GM23338 (cell line): Measurements from ENCODE around the gene SLC2A14. TPM values are rescaled to one million over a fixed set of nuclear protein-coding genes. Genes with fewer than 3 reads are reported as not detected.

ENCODE experiments used
- ATAC-seq: fragments of 200-7000 bp; cut with Tn5 transposase; 3 replicates; pipeline ENCODE4 v1.9.1; 2020
- DNase-seq: peaks from one replicate; pipeline ENCODE4 v3.0.0-alpha.2; 2015; ENCODE audit warnings: low spot score
- H2AFZ ChIP-seq: fragments of 200-600 bp; sonication (generic); 2 replicates; pipeline ENCODE4 v1.8.0; 2016; ENCODE audit warnings: antibody characterized with exemption, mild to moderate bottlenecking, moderate library complexity
- H3F3A ChIP-seq: fragments of 200-600 bp; sonication (generic); replicated peaks from 2 replicates; pipeline ENCODE4 v1.8.0; 2017; ENCODE audit warnings: antibody characterized with exemption, mixed run types, low read depth
- H3K27ac ChIP-seq: fragments of 200-600 bp; sonication (generic); 2 replicates; pipeline ENCODE4 v1.6.1; 2016; ENCODE audit warnings: low read depth
- H3K27me3 ChIP-seq: fragments of 200-600 bp; sonication (generic); 2 replicates; pipeline ENCODE4 v1.8.0; 2016; ENCODE audit warnings: mild to moderate bottlenecking, mixed run types, moderate library complexity; ENCODE audit not compliant: insufficient read depth
- H3K36me3 ChIP-seq: fragments of 200-600 bp; sonication (generic); 2 replicates; pipeline ENCODE4 v1.8.0; 2016; ENCODE audit warnings: mild to moderate bottlenecking; ENCODE audit not compliant: insufficient read depth
- H3K4me1 ChIP-seq: fragments of 200-600 bp; sonication (generic); 2 replicates; pipeline ENCODE4 v1.8.0; 2016; ENCODE audit warnings: mild to moderate bottlenecking, moderate library complexity; ENCODE audit not compliant: insufficient read depth
- H3K4me2 ChIP-seq: fragments of 200-600 bp; sonication (generic); 2 replicates; pipeline ENCODE4 v1.7.1; 2017; ENCODE audit warnings: mixed run types
- H3K4me3 ChIP-seq: fragments of 200-600 bp; sonication (generic); 2 replicates; pipeline ENCODE4 v1.6.1; 2016; ENCODE audit warnings: mixed run types
- H3K79me2 ChIP-seq: fragments of 200-600 bp; sonication (generic); replicated peaks from 2 replicates; pipeline ENCODE4 v1.8.0; 2017; ENCODE audit warnings: mild to moderate bottlenecking; ENCODE audit not compliant: insufficient read depth
- H3K9me2 ChIP-seq: fragments of 200-600 bp; sonication (generic); 2 replicates; pipeline ENCODE4 v1.8.0; 2017; ENCODE audit not compliant: insufficient read depth
- H4K20me1 ChIP-seq: fragments of 200-600 bp; sonication (generic); replicated peaks from 2 replicates; pipeline ENCODE4 v1.8.0; 2017; ENCODE audit warnings: mild to moderate bottlenecking; ENCODE audit not compliant: insufficient read depth
- H3K27ac Mint-ChIP-seq: 2 replicates; pipeline ENCODE4 v1.8.0; 2020; ENCODE audit warnings: inconsistent platforms, mild to moderate bottlenecking, moderate library complexity, mixed read lengths
- H3K27me3 Mint-ChIP-seq: 3 replicates; pipeline ENCODE4 v1.8.0; 2022; ENCODE audit warnings: low read depth, mild to moderate bottlenecking, moderate library complexity, mixed read lengths, inconsistent platforms; ENCODE audit not compliant: insufficient read depth, poor library complexity
- H3K36me3 Mint-ChIP-seq: 3 replicates; pipeline ENCODE4 v1.8.0; 2021; ENCODE audit warnings: low read depth, mild to moderate bottlenecking, inconsistent platforms, moderate library complexity, mixed read lengths
- H3K4me1 Mint-ChIP-seq: 3 replicates; pipeline ENCODE4 v1.8.0; 2020; ENCODE audit warnings: mild to moderate bottlenecking, inconsistent platforms, mixed read lengths
- H3K4me3 Mint-ChIP-seq: 3 replicates; pipeline ENCODE4 v1.8.0; 2021; ENCODE audit warnings: moderate library complexity, mild to moderate bottlenecking, inconsistent platforms, mixed read lengths
- H3K9me3 Mint-ChIP-seq: 3 replicates; pipeline ENCODE4 v1.8.0; 2020; ENCODE audit warnings: moderate library complexity, mild to moderate bottlenecking, inconsistent platforms, mixed read lengths
- CTCF ChIP-seq, 2 experiments: fragments of 200-600 bp in 1 of 2; sonication (generic) in 1 of 2; conservative IDR thresholded peaks; 2 replicates each; pipeline versions ENCODE4 v1.5.1 to v1.6.1; 2016 to 2017; ENCODE audit warnings: antibody characterized with exemption in 2 of 2, low read depth in 2 of 2, mild to moderate bottlenecking in 2 of 2, moderate library complexity in 1 of 2
- ETS1 ChIP-seq: IDR thresholded peaks from 2 replicates; pipeline ENCODE4 v1.6.1; 2016; ENCODE audit warnings: antibody characterized with exemption
- EZH2 ChIP-seq: fragments of 200-600 bp; sonication (generic); IDR thresholded peaks from one replicate; pipeline ENCODE4 v1.8.0; 2017; ENCODE audit warnings: antibody characterized with exemption, mild to moderate bottlenecking, low read depth; ENCODE audit not compliant: unreplicated experiment
- JUNB ChIP-seq: IDR thresholded peaks from one replicate; pipeline ENCODE4 v1.6.1; 2016; ENCODE audit warnings: antibody characterized with exemption; ENCODE audit not compliant: unreplicated experiment
- NANOG ChIP-seq: IDR thresholded peaks from 2 replicates; pipeline ENCODE4 v1.6.1; 2016; ENCODE audit warnings: antibody characterized with exemption, borderline replicate concordance
- ZNF331 ChIP-seq: fragments of 250-450 bp; sonication (Bioruptor Pico); IDR thresholded peaks from 2 replicates; pipeline ENCODE4 v1.5.0; 2020; ENCODE audit warnings: low read depth, mild to moderate bottlenecking, moderate library complexity
- ZNF462 ChIP-seq: fragments of 250-450 bp; sonication (Bioruptor Pico); IDR thresholded peaks from 2 replicates; pipeline ENCODE4 v1.5.0; 2020; ENCODE audit warnings: mild to moderate bottlenecking, moderate library complexity
- polyA plus RNA-seq: library from polyadenylated mRNA; unstranded; fragments of >200 nt; fragmentation: Nextera tagmentation; extraction: Ambion mirVana; gene quantifications from 2 replicates; pipeline ENCODE4 v1.2.1, GENCODE V29; 2016
- total RNA-seq: library from RNA; depleted of rRNA; stranded (reverse); fragments of >200 nt; shearing (Covaris generic); gene quantifications from 2 replicates; pipeline ENCODE4 v1.2.3, GENCODE V29; 2014

SLC2A14 gene
- total and polyA plus RNA-seq, 2 experiments from 2014 or later: 6.8 to 31.5 TPM

GRCh38 chr12:7869137-7869536 is 3.6 kb downstream of the SLC2A14 start:
- Histone ChIP-seq H3F3A (0 out of 2 replicates have a peak, but pooled peaks cover 5% of the 10 kb centered on the region), H3K4me1 (peaks cover 8% of the 10 kb centered on the region; the same call in 1 of the 2 replicates), H3K27me3 (no peaks in the 10 kb centered on the region), H3K27ac (no peak overlapping the region), H3K36me3 (no peaks in the 10 kb centered on the region), H3K4me2 (no peak overlapping the region), H2AFZ (no peak overlapping the region), H3K9me2 (0 out of 2 replicates have a peak, but pooled peaks cover 7% of the 10 kb centered on the region), H3K79me2 (0 out of 2 replicates have a peak, but pooled peaks cover 5% of the 10 kb centered on the region), H4K20me1 (no peaks in the 10 kb centered on the region), H3K4me3 (no peak overlapping the region)
- H3K27ac Mint-ChIP-seq: no peak overlapping the region
- 0 out of 3 replicates have a peak, but pooled peaks cover 2% of the 10 kb centered on the region for H3K9me3 Mint-ChIP-seq
- no peaks in the 10 kb centered on the region; the same call in 2 of the 3 replicates for H3K4me1 Mint-ChIP-seq
- H3K36me3 Mint-ChIP-seq: no peaks in the 10 kb centered on the region
- DNase-seq (no peak), ATAC-seq (no peak)
- H3K27me3 Mint-ChIP-seq: peaks cover 7% of the 10 kb centered on the region
- H3K4me3 Mint-ChIP-seq: no peak overlapping the region
- TF ChIP-seq JUNB: no peak

- H3K27ac Mint-ChIP-seq: no peak overlapping the region
- ATAC-seq: no peak
- H3K4me1 ChIP-seq: peaks cover 8% of the 10 kb centered on the region; the same call in 1 of the 2 replicates
- H3K9me3 Mint-ChIP-seq: no peaks in the 10 kb centered on the region; the same call in 2 of the 3 replicates
- no peaks in the 10 kb centered on the region for H4K20me1 ChIP-seq
- no peaks in the 10 kb centered on the region for H3K27me3 ChIP-seq
- no peak overlapping the region for H2AFZ ChIP-seq
- H3K9me2 ChIP-seq: 0 out of 2 replicates have a peak, but pooled peaks cover 7% of the 10 kb centered on the region
- peaks cover 6% of the 10 kb centered on the region for H3K27me3 Mint-ChIP-seq
- no peak overlapping the region for H3K4me2 ChIP-seq
- no peaks in the 10 kb centered on the region for H3K36me3 ChIP-seq
- H3K4me1 Mint-ChIP-seq: no peaks in the 10 kb centered on the region; the same call in 2 of the 3 replicates
- H3K4me3 Mint-ChIP-seq: no peak overlapping the region
- H3F3A ChIP-seq: no peaks in the 10 kb centered on the region
- no peak for TF ChIP-seq ZNF331
- no peak for TF ChIP-seq NANOG
- TF ChIP-seq CTCF (conservative IDR thresholded peaks at IDR 0.05; ENCODE audit: low read depth in 2 of 2): no peak
- no peak for TF ChIP-seq ZNF462 (CRISPR knock-in tag)
- TF ChIP-seq ETS1: no peak
- no peak for TF ChIP-seq EZH2
- no peak overlapping the region for H3K27ac ChIP-seq
- no peaks in the 10 kb centered on the region for H3K36me3 Mint-ChIP-seq
- no peak overlapping the region for H3K4me3 ChIP-seq
- 0 out of 2 replicates have a peak, but pooled peaks cover 5% of the 10 kb centered on the region for H3K79me2 ChIP-seq
- DNase-seq: no peak
Measured at GRCh38 chr12:7868391-7868790, 4.3 kb downstream of the SLC2A14 start.
